Thoracic aorta (tissue), 2 donors: ENCODE measurements around the gene CLNK. TPM values are rescaled to one million over a fixed set of nuclear protein-coding genes. Genes with fewer than 3 reads are reported as not detected.

Experiments
- ATAC-seq: fragments of 150-250 bp; one replicate; pipeline ENCODE4 v1.8.0; 2017; ENCODE audit warnings: low read depth; ENCODE audit not compliant: insufficient number of reproducible peaks, low FRiP score
- DNase-seq: peaks from one replicate; pipeline ENCODE4 v3.0.0-alpha.2; 2020; ENCODE audit warnings: low spot score
- H3K27ac ChIP-seq, 2 donors: fragments of 200-600 bp; sonication (generic); 1 replicate in 1 of 2; 2 replicates in 1 of 2; pipeline ENCODE4 v1.5.1; 2016; ENCODE audit warnings: mild to moderate bottlenecking in 2 of 2, moderate library complexity in 2 of 2
- H3K27me3 ChIP-seq: fragments of 200-600 bp; sonication (generic); replicated peaks from 2 replicates; pipeline ENCODE4 v1.6.0; 2016; ENCODE audit warnings: mild to moderate bottlenecking; ENCODE audit not compliant: insufficient read depth
- H3K36me3 ChIP-seq: fragments of 200-600 bp; sonication (generic); one replicate; pipeline ENCODE4 v1.5.1; 2016
- H3K4me1 ChIP-seq, 2 donors: fragments of 200-600 bp; sonication (generic); 1 replicate in 1 of 2; 2 replicates in 1 of 2; pipeline versions ENCODE4 v1.5.1 to v1.6.0; 2016; ENCODE audit warnings: low read depth in 2 of 2, mild to moderate bottlenecking in 1 of 2; ENCODE audit not compliant: control insufficient read depth in 1 of 2
- H3K4me3 ChIP-seq: fragments of 200-600 bp; sonication (generic); 2 replicates; pipeline ENCODE4 v1.5.1; 2016; ENCODE audit warnings: mild to moderate bottlenecking
- H3K9me3 ChIP-seq: fragments of 200-600 bp; sonication (generic); 2 replicates; pipeline ENCODE4 v1.5.1; 2016
- CTCF ChIP-seq: fragments of 200-600 bp; sonication (generic); IDR thresholded peaks from one replicate; pipeline ENCODE4 v1.5.1; 2019; ENCODE audit warnings: antibody characterized with exemption
- total RNA-seq, 2 donors: library from RNA; depleted of rRNA; stranded (reverse); fragments of >200 nt; gene quantifications; one replicate each; pipeline versions ENCODE4 v1.1.0 to v1.2.3, GENCODE V29; 2016

Gene CLNK
- total RNA-seq, 2 donors from 2014 or later: not detected

GRCh38 chr4:10612476-10612875 lies 72.1 kb downstream of the CLNK start:
- H3K9me3 ChIP-seq: no peaks in the 10 kb centered on the region
- no peak overlapping the region for H3K4me3 ChIP-seq
- H3K36me3 ChIP-seq: no peaks in the 10 kb centered on the region
- TF ChIP-seq CTCF: no peak
- no peak overlapping the region for H3K27ac ChIP-seq
- H3K27me3 ChIP-seq: no peaks in the 10 kb centered on the region
- no peaks in the 10 kb centered on the region for H3K4me1 ChIP-seq
- ATAC-seq (no peak), DNase-seq (no peak)

GRCh38 chr4:10611673-10612072 lies 72.9 kb downstream of the CLNK start:
- no peaks in the 10 kb centered on the region for H3K27me3 ChIP-seq
- H3K27ac ChIP-seq: no peak overlapping the region
- no peaks in the 10 kb centered on the region for H3K36me3 ChIP-seq
- no peak for DNase-seq
- H3K4me1 ChIP-seq: no peaks in the 10 kb centered on the region
- H3K4me3 ChIP-seq: no peak overlapping the region
- peak; percentile 63 for ATAC-seq
- TF ChIP-seq CTCF: no peak
- H3K9me3 ChIP-seq: no peaks in the 10 kb centered on the region

DNA sequence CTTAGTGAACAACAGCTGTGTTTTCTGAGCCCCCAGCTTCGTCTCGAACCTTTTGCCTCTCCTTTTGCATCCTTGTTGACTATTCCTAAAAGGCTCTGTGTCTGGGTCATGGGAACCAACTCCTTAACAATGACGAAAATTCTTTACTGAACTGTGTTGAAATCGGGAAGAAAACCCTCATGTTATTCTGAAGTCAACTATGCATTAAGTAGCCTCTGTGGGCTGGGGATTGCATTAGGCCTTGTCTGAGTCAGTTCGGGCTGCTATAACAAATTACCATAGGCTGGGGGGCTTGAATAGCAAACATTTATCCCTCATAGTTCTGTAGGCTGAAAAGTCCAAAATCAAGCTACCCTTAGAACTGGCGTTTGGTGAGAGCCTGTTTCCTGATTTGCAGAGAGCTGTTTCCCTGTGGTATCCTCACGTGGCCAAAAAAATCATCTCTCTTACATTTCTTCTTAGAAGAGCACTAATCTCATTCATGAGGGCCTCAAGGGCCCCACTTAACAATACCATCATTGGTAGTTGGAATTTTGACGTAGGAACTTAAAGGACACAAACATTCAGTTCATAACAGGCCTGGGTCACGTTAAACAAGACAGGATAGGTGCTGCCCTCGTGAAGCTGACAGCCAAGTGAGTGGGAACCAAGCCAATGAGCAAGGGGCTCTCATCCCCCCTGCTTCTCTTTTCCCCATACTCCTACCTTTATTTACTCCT lies 75.9 kb downstream of the CLNK start:
- Histone ChIP-seq H3K4me3 (no peak overlapping the region), H3K4me1 (no peaks in the 10 kb centered on the region), H3K27ac (no peak overlapping the region), H3K36me3 (no peaks in the 10 kb centered on the region), H3K9me3 (no peaks in the 10 kb centered on the region), H3K27me3 (no peaks in the 10 kb centered on the region)
- ATAC-seq (no peak), DNase-seq (no peak)
- no peak for TF ChIP-seq CTCF

DNA sequence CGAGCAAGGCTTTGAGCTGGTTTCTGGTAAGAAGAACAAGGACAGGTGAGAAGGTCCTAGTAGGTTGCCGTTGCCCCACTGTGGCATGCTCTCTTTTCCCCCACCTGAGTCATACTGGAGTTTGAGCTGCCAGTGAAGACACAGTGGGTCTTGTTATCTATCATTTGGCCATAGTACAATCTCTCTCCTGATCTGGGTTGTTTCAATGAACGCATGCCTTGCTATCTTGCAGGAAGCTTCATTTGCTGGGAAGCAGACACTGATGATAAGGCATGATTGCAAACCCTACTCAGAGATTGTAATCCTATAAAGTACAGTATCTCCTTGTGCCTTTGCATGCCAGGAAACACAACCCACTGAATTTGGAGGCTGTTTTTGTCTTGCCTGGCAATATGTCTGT lies 77.4 kb downstream of the CLNK start:
- Histone ChIP-seq H3K27ac (no peak overlapping the region), H3K4me1 (no peaks in the 10 kb centered on the region), H3K36me3 (no peaks in the 10 kb centered on the region), H3K27me3 (no peaks in the 10 kb centered on the region), H3K9me3 (no peaks in the 10 kb centered on the region), H3K4me3 (no peak overlapping the region)
- ATAC-seq (no peak), DNase-seq (no peak)
- no peak for TF ChIP-seq CTCF

- H3K4me1 ChIP-seq: no peaks in the 10 kb centered on the region
- no peak overlapping the region for H3K4me3 ChIP-seq
- no peaks in the 10 kb centered on the region for H3K36me3 ChIP-seq
- no peaks in the 10 kb centered on the region for H3K9me3 ChIP-seq
- H3K27me3 ChIP-seq: no peaks in the 10 kb centered on the region
- DNase-seq: no peak
- no peak for ATAC-seq
- no peak for TF ChIP-seq CTCF
- no peak overlapping the region for H3K27ac ChIP-seq
These were observed 77.9 kb downstream of the CLNK start for GRCh38 chr4:10606483-10607155.
